Measurements from ENCODE around the gene TRIM24. TPM values are rescaled to one million over a fixed set of nuclear protein-coding genes. Genes with fewer than 3 reads are reported as not detected.

Gene TRIM24
- total and polyA plus RNA-seq, 7 donors: 4.7 to 21.4 (median 15.0) TPM

- ATAC-seq (no peak), DNase-seq (no peak)
- intact Hi-C loops (cut with DNase I): no loop called here
- 44 to 53% (median 47%) methylated on average over 2 of the region's 2 CpGs for WGBS, 3 donors
- peaks cover 2 to 42% of the 10 kb centered on the region in 2 donors for H3K36me3 ChIP-seq (ENCODE audit: insufficient read depth in 1 of 2, low read depth in 1 of 2)
- H3K4me1 ChIP-seq: no peaks in the 10 kb centered on the region
- TF ChIP-seq CTCF (IDR thresholded peaks at IDR 0.05): no peak
- H3K27ac ChIP-seq: no peak overlapping the region
- no peaks in the 10 kb centered on the region for H3K27me3 ChIP-seq (ENCODE audit: insufficient read depth in 3 of 3, low read length in 2 of 3)
- no peak overlapping the region for H3K4me3 ChIP-seq
- no peaks in the 10 kb centered on the region for H3K9me3 ChIP-seq
These were observed 78.5 kb downstream of the TRIM24 start for GRCh38 chr7:138538518-138538917.

GRCh38 chr7:138538997-138539644 is 79.1 kb downstream of the TRIM24 start:
- Histone ChIP-seq H3K4me3 (no peak overlapping the region), H3K4me1 (no peaks in the 10 kb centered on the region), H3K9me3 (no peaks in the 10 kb centered on the region), H3K36me3 (ENCODE audit: insufficient read depth in 1 of 2, low read depth in 1 of 2) (peaks cover 2 to 43% of the 10 kb centered on the region in 2 donors), H3K27ac (no peak overlapping the region), H3K27me3 (ENCODE audit: insufficient read depth in 3 of 3, low read length in 2 of 3) (no peaks in the 10 kb centered on the region)
- 90 to 92% (median 91%) methylated on average over 2 of the region's 2 CpGs for WGBS, 3 donors
- TF ChIP-seq CTCF (IDR thresholded peaks at IDR 0.05): no peak
- intact Hi-C loops (cut with DNase I): no loop called here
- no peak for ATAC-seq
- no peak for DNase-seq

- Histone ChIP-seq H3K9me3 (no peaks in the 10 kb centered on the region), H3K4me3 (no peak overlapping the region), H3K27me3 (ENCODE audit: insufficient read depth in 3 of 3, low read length in 2 of 3) (no peaks in the 10 kb centered on the region), H3K36me3 (ENCODE audit: insufficient read depth in 1 of 2, low read depth in 1 of 2) (peaks cover 2 to 43% of the 10 kb centered on the region in 2 donors), H3K4me1 (no peaks in the 10 kb centered on the region), H3K27ac (no peak overlapping the region)
- DNase-seq (no peak), ATAC-seq (no peak)
- 95 to 100% (median 96%) methylated on average over 2 of the region's 2 CpGs for WGBS, 3 donors
- TF ChIP-seq CTCF (IDR thresholded peaks at IDR 0.05): no peak
- intact Hi-C loops (cut with DNase I): no loop called here
These were observed 82.1 kb downstream of the TRIM24 start for GRCh38 chr7:138542183-138542582.

- Histone ChIP-seq H3K36me3 (ENCODE audit: insufficient read depth in 1 of 2, low read depth in 1 of 2) (peaks cover 2 to 41% of the 10 kb centered on the region in 2 donors), H3K27me3 (ENCODE audit: insufficient read depth in 3 of 3, low read length in 2 of 3) (no peaks in the 10 kb centered on the region), H3K27ac (no peak overlapping the region), H3K9me3 (no peaks in the 10 kb centered on the region), H3K4me1 (no peaks in the 10 kb centered on the region), H3K4me3 (no peak overlapping the region)
- intact Hi-C loops (cut with DNase I): no loop called here
- WGBS, 3 donors: 98 to 100% (median 99%) methylated on average over 2 of the region's 2 CpGs
- ATAC-seq: no peak
- no peak for TF ChIP-seq CTCF (IDR thresholded peaks at IDR 0.05)
- DNase-seq: no peak
These were observed 83.7 kb downstream of the TRIM24 start for GRCh38 chr7:138543739-138544138.

GRCh38 chr7:138545123-138545522 is 85.1 kb downstream of the TRIM24 start:
- DNase-seq (no peak), ATAC-seq (no peak)
- 80 to 82% (median 81%) methylated on average over 6 of the region's 6 CpGs for WGBS, 3 donors
- intact Hi-C loops (cut with DNase I): no loop called here
- Histone ChIP-seq H3K27ac (no peak overlapping the region), H3K9me3 (no peaks in the 10 kb centered on the region), H3K4me3 (no peak overlapping the region), H3K36me3 (ENCODE audit: insufficient read depth in 1 of 2, low read depth in 1 of 2) (peaks cover 0 to 27% of the 10 kb centered on the region in 2 donors), H3K4me1 (no peaks in the 10 kb centered on the region), H3K27me3 (ENCODE audit: insufficient read depth in 3 of 3, low read length in 2 of 3) (no peaks in the 10 kb centered on the region)
- TF ChIP-seq CTCF (IDR thresholded peaks at IDR 0.05): no peak
